K562 (cell line): Measurements from ENCODE around the gene GPR119. TPM values are rescaled to one million over a fixed set of nuclear protein-coding genes. Genes with fewer than 3 reads are reported as not detected.

Experiments used
- CSDE1 ChIP-seq, 2 experiments: fragments of 450-650 bp; IDR thresholded peaks; 2 replicates each; pipeline ENCODE4 v1.6.1; 2016; ENCODE audit warnings: mild to moderate bottlenecking in 1 of 2
- MGA ChIP-seq: fragments of 450-650 bp; IDR thresholded peaks from 2 replicates; pipeline ENCODE4 v1.6.1; 2016; ENCODE audit warnings: mild to moderate bottlenecking, moderate library complexity
- POLR2B ChIP-seq: fragments of 450-650 bp; IDR thresholded peaks from 2 replicates; pipeline ENCODE4 v1.6.1; 2018; ENCODE audit warnings: low read depth; ENCODE audit not compliant: partially characterized antibody
- YY1 ChIP-seq, 3 experiments: IDR thresholded peaks; 2 replicates each; pipeline ENCODE4 v1.6.1; 2011; ENCODE audit warnings: low read length in 2 of 3, mild to moderate bottlenecking in 2 of 3, moderate library complexity in 2 of 3, borderline replicate concordance in 1 of 3, control low read depth in 1 of 3, low read depth in 1 of 3; ENCODE audit not compliant: insufficient read depth in 3 of 3, insufficient replicate concordance in 2 of 3, control insufficient read depth in 1 of 3, insufficient read length in 1 of 3; ENCODE audit errors: extremely low read depth in 1 of 3
- ZNF318 ChIP-seq, 2 experiments: fragments of 450-650 bp; IDR thresholded peaks; 2 replicates each; pipeline ENCODE4 v1.6.1; 2016; ENCODE audit warnings: mild to moderate bottlenecking in 2 of 2, borderline replicate concordance in 1 of 2, low read depth in 1 of 2, moderate library complexity in 1 of 2
- polyA plus RNA-seq, 8 experiments: library from polyadenylated mRNA; depleted of rRNA in 4 of 8; stranded (reverse) in 5 of 8; unstranded in 3 of 8; fragments of >200 nt; fragmentation: Nextera tagmentation in 2 of 8; fragmentation: Illumina TruSeq in 1 of 8; extraction: Ambion mirVana in 2 of 8; extraction: Trizol in 1 of 8; gene quantifications; 2 replicates each; pipeline versions ENCODE4 v1.2.1 to v1.2.3, GENCODE V29; 2011 to 2014; ENCODE audit warnings: inconsistent platforms in 1 of 8, missing spikeins in 1 of 8
- total RNA-seq, 7 experiments: library from RNA; depleted of rRNA in 6 of 7; stranded (reverse); fragments of >200 nt in 6 of 7; fragmentation: Illumina TruSeq in 2 of 7; extraction: Trizol in 2 of 7; gene quantifications; 2 replicates each; pipeline versions ENCODE4 v1.2.1 to v1.2.3, GENCODE V29; 2011 to 2021; ENCODE audit warnings: low replicate concordance in 1 of 7

Gene GPR119
- total and polyA plus RNA-seq, 9 of the 15 experiments (the other 6 are each of a cell fraction or from before 2014, with no cell fraction given), result not detected

DNA sequence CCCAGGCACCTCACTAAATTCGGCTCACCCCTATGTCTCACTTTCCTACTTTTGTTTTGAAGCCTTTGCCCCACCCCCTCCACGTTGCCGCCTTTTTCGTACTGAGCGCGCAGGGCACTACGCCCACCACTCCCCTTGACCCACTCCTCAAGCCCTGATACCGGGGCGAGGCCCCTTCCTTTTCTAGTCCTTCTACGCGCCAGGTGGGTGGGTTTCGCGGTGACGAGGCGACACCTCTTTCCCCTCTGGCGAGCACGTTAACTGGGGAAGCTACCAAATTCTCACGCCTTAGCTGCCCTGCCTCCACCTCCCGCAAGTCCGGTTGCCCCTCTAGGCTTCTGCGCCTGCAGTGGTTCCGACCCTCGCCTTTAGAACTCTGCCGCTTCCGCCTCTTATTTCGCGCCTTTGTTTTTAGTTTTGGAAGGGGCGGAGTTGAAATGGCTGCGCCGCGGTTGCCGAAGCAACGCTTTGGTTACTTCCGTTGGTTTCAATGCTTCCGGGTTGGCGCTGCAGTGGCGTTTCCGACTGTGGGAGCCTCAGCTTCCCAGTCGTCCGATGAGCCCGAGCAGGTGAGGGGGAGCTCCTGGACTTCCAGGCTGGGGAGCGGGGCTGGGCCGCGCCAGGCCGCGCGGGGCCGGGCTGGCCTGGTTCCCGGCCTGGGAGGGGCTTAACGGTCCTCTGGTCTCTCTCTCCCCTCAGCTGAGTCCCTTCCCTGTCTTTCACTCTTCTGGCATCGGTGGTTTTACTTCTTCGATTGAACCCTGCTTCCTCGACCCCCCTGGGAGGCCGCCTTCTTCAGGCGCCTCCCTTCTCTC, 45.9 kb downstream of the GPR119 start, which contains the start of gene SLC25A14 (continued):
- TF ChIP-seq ZNF318 (IDR thresholded peaks at IDR 0.05; ENCODE audit: borderline replicate concordance in 1 of 2, low read depth in 1 of 2), result no peak
- peak; percentile 82; the same call in 1 of the 2 replicates for TF ChIP-seq MGA
- TF ChIP-seq CSDE1 (IDR thresholded peaks at IDR 0.05), result peak in 1 of 2 experiments; percentile 80; a peak in 2 of 4 replicates
- peak; percentile 58 for TF ChIP-seq POLR2B
- peak in 2 of 3 experiments; percentile 75 to 87 for TF ChIP-seq YY1 (IDR thresholded peaks at IDR 0.05; ENCODE audit: borderline replicate concordance in 1 of 3, control insufficient read depth in 1 of 3, extremely low read depth in 1 of 3, insufficient read depth in 3 of 3, insufficient read length in 1 of 3, insufficient replicate concordance in 2 of 3, low read depth in 1 of 3, low read length in 2 of 3)
